Measurements from ENCODE around the gene AFF4.
"Not testable (repeated sequence)": the region's sequence is repeated elsewhere in the genome, so short reads cannot be mapped to it uniquely, and the experiment has no call there.

The AFF4 gene

DNA sequence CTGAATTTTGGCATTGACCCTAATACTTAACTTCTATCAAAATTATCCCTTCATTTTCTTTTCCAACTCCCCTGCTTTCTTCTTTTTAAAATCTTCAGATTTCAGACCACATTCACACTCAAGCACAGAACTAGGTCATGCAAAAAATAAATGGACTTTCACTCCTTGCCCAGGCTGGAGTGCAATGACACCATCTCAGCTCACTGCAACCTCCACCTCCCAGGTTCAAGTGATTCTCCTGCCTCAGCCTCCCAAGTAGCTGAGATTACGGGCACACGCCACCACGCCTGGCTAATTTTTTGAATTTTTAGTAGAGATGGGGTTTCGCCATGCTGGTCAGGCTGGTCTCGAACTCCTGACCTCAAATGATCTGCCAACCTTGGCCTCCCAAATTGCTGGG is 108.4 kb downstream of the AFF4 start:
- not testable (repeated sequence) for DNase-seq (ENCODE audit: low spot score)

GRCh38 chr5:132854301-132854700 is 109.1 kb downstream of the AFF4 start:
- no peak for DNase-seq (ENCODE audit: low spot score)

DNA sequence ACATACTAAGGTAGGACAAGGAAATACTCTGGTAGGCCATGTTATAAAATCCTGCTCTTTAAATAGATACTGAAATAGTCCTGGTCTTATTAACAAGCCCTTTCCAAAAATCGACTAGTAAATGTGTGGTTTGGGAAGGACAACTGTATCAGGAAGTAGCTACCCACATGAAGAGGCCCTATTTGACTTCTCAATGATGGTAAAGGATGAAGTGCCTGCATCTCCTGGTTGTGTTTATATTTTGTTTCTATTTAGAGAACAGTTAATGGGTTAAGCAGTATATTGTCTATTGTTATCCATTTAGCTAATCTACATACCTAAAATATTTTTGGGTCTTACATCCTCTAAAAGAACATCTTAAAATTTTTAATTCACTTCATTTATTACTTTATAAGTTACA is 109.6 kb downstream of the AFF4 start:
- no peak for DNase-seq (ENCODE audit: low spot score)

- no peak for DNase-seq (ENCODE audit: low spot score)
Measured at GRCh38 chr5:132853323-132853722, 110.1 kb downstream of the AFF4 start.

GRCh38 chr5:132850066-132850465 is 113.4 kb downstream of the AFF4 start:
- peak; percentile 50 for DNase-seq (ENCODE audit: low spot score)

GRCh38 chr5:132849347-132849746 is 114.1 kb downstream of the AFF4 start:
- DNase-seq (ENCODE audit: low spot score): no peak

- DNase-seq (ENCODE audit: low spot score): no peak
Measured at GRCh38 chr5:132848270-132848669, 115.2 kb downstream of the AFF4 start.

DNA sequence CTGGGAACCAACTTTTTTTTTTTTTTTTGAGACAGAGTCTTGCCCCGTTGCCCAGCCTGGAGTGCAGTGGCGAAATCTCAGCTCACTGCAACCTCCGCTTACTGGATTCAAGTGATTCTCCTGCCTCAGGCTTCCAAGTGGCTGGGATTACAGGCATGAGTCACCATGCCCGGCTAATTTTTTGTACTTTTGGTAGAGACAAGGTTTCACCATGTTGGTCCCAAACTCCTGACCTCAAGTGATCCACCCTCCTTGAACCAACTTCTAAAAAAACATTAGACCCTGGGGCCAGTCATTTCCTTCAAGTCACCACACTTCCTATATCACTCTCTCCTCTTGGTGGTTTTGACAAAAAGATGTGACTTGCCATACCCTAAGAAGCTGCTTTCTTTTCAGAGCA is 122.1 kb downstream of the AFF4 start:
- DNase-seq (ENCODE audit: low spot score): no peak

GRCh38 chr5:132840896-132841295 is 122.5 kb downstream of the AFF4 start:
- DNase-seq (ENCODE audit: low spot score): no peak

- DNase-seq (ENCODE audit: low spot score): no peak
Measured at GRCh38 chr5:132840313-132840712, 123.1 kb downstream of the AFF4 start.

DNA sequence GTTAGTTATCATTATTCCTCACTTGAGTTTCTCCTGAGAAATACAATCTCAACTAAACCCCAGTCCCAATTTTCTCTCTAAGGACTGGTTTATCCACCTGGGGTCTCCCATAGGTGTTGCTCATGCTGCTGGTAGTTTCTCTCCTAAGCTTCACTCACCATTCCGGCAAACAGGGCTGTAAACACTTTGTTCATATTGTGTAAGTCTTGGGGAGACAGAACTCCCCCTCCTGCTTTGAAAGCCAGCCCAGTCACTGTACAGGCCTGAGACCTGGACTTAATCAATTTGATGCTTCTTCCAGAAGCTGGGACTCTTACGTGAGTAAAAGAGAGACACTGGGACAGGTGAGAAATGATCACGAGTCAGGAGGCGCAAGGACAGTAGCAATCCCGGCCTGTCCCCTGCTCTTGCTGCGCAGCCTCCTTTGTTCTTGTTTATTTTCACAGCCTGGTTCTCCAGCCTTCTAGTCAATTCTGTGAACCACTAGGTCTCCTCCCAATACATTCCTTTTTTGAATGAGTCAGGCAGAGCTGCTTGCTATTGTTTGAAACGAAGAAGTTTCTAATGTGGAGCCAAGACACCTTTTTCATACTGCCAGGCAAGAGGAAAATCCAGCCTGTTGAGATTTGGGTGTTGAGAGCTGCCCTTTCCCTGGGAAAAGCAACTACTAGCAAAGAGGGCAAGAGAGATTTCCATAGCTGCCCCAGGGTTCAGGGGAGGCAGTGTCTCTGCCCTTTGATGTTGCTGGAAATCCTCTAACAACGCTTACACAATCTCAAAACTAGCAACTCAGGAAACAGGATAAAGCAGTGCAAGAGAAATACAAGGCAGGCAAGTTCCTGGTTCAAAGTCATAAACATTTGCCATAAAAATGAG is 123.8 kb downstream of the AFF4 start:
- DNase-seq (ENCODE audit: low spot score): peak; percentile 65

GRCh38 chr5:132838516-132839282 is 124.7 kb downstream of the AFF4 start:
- DNase-seq (ENCODE audit: low spot score): no peak

GRCh38 chr5:132837868-132838267 is 125.6 kb downstream of the AFF4 start:
- DNase-seq (ENCODE audit: low spot score): no peak

GRCh38 chr5:132836852-132837251 is 126.6 kb downstream of the AFF4 start:
- no peak for DNase-seq (ENCODE audit: low spot score)

GRCh38 chr5:132834057-132834456 is 129.4 kb downstream of the AFF4 start:
- DNase-seq (ENCODE audit: low spot score): no peak

DNA sequence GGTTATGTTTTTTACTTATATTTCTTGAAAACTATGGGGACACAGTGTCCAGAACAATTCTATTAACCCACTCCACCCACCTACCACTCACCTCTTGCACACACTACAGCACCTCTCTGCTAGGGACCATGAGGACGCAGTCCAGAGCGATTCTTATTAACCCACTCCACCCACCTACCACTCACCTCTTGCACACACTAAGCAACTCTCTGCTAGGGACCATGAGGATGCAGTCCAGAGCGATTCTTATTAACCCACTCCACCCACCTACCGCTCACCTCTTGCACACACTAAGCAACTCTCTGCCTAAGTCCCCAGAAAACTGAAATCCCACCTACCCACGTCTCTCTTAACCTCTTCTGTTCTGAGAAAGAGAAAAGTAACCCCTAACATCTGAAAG is 130.8 kb downstream of the AFF4 start:
- DNase-seq (ENCODE audit: low spot score): no peak

DNA sequence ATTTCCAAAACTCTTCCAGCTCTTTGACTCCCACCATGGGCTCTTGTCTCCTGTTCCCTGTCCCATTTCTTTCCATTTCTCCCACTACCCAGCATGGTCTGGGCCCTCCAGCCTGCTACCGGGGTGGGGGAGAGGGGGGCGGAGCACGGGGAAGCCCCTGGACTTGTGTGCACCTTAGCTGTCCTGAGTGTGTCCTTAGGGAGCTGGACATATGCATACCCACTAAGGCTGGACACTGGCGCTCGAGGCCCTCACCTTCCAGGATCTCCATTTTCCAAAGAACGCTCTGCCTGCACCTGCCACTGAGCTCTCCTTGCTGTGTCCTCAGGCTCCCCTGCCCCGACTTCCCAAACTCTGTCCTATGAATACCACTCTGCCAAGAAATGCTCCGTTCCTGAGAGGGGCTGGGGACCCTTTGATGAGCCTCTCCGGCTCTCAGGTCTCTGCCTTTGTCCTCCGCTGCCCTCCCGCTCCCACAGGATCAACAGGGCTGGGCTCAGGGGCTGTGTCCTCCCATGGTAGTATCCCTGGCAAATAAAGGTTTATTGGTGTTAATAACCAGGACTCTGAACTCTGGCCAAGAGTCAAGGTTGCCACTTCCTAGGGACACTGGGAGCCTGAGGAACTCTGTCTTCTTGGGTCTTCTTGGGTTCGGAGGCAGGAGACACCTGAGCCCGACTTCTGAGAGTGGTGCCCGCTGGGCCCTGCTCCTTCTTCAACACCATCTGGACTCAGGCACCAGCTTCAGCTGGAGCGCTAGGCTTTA is 132.2 kb downstream of the AFF4 start:
- DNase-seq (ENCODE audit: low spot score): no peak

- DNase-seq (ENCODE audit: low spot score): peak; percentile 80
Measured at GRCh38 chr5:132830436-132831094, 132.9 kb downstream of the AFF4 start, which contains the start of gene SHROOM1. Gene SHROOM1 (minus strand): TSS chr5:132830647. CDS start chr5:132826140, 4,507 bp downstream.

GRCh38 chr5:132829742-132830435 is 133.5 kb downstream of the AFF4 start:
- peak; percentile 90 for DNase-seq (ENCODE audit: low spot score)

DNA sequence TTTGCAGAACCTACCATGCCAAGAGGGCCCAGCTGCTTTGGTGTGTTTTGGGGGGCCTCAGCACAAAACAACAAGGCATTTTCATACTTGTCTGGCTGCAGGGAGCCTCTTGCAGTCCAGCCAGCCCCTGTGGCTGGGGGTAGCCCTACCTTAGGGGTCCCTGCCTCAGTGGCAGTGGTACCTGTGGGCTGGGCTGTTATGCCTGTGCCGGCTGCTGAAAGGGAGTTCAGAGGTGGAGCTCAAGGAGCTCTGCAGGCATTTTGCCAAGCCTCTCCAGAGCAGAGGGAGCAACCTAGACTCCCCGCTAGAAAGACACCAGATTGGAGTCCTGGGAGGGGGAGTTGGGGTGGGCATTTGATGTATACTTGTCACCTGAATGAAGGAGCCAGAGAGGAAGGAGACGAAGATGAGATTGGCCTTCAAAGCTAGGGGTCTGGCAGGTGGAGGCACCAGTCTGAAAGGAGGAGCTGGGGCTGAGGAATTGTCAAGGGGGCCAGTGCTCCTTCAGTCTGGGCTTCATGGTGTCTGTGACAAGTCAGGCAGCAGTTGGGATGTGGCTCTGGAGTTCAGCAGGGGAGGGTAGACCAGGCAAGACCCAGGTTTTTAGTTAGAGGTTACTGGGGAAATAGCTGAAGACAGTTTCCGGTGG is 134.5 kb downstream of the AFF4 start:
- DNase-seq (ENCODE audit: low spot score): no peak
